GM19438 (cell line): ENCODE results near the gene TBCCD1.
"Not testable (repeated sequence)": the region's sequence is repeated elsewhere in the genome, so short reads cannot be mapped to it uniquely, and the experiment has no call there.

Experiments used
- ATAC-seq: cut with Tn5 transposase; IDR thresholded peaks from one replicate; pipeline ENCODE4 v1.9.1; 2021; ENCODE audit warnings: low read depth; ENCODE audit not compliant: unreplicated experiment

Gene TBCCD1

GRCh38 chr3:186598108-186598784 lies 31.1 kb upstream of the TBCCD1 start:
- ATAC-seq, result no peak

DNA sequence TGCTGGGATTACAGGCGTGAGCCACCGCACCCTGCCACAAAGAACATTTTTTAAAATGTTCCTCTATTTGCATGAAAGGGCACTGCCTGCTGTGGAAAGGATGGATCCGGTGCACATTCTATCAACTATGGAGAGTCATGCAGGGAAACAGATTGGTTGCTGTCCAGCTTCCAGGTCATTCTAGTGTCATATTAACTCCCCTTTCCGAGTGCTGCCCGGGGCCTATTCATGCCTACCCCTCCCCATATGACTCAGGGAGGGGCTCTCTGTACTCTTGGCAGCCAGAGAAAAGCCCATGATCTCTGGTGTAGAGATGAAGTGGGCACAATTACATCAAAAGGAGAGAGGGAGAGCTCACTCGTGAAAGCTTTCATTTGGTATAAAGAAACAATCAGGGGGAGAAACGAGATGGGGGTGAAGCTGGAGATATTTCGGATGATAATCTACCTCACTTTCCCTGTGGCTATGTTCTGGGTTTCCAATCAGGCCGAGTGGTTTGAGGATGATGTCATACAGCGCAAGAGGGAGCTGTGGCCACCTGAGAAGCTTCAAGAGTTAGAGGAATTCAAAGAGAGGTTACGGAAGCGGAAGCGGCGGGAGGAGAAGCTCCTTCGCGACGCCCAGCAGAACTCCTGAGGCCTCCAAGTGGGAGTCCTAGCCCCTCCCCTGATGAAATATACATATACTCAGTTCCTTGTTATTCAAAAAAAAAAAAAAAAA lies 29.6 kb upstream of the TBCCD1 start:
- no peak for ATAC-seq

- no peak for ATAC-seq
These were observed 27.5 kb upstream of the TBCCD1 start for GRCh38 chr3:186594591-186595113.

DNA sequence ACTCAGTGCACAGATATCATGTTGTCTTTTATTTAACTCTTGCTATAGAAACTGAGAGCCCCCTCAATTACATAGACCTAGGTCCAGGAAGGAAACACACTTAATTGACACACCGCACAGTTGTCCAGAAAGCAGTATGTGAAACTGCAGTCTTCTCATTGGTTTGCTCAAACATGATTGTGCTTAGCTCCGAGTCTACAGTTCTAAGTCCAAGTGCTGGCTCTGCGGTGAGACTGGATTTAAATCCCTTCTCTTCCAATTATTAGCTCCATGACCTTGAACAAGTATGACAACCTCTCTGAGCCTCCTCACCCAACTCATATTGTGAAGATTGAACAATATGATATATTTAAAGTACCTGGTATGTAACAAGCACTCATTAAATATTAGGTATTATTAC lies 26.7 kb upstream of the TBCCD1 start:
- no peak for ATAC-seq

DNA sequence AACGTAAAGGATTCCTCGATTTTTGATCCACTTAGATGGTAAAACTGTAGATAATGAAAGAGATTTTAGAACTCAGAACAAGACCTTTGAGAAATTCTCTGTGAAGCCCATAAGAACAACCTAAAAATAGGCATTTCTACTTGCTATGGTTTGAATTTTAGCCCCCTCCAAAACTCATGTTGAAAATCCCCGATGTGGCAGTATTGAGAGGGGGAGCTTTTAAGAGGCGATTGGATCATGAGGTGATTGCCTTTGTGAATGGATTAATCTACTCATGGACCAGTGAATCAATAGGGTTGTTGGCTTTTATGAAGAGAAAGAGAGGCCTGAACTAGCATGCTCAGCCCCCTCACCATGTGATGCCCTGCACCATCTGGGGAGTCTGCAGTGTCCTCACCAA lies 25.5 kb upstream of the TBCCD1 start:
- ATAC-seq, result no peak

DNA sequence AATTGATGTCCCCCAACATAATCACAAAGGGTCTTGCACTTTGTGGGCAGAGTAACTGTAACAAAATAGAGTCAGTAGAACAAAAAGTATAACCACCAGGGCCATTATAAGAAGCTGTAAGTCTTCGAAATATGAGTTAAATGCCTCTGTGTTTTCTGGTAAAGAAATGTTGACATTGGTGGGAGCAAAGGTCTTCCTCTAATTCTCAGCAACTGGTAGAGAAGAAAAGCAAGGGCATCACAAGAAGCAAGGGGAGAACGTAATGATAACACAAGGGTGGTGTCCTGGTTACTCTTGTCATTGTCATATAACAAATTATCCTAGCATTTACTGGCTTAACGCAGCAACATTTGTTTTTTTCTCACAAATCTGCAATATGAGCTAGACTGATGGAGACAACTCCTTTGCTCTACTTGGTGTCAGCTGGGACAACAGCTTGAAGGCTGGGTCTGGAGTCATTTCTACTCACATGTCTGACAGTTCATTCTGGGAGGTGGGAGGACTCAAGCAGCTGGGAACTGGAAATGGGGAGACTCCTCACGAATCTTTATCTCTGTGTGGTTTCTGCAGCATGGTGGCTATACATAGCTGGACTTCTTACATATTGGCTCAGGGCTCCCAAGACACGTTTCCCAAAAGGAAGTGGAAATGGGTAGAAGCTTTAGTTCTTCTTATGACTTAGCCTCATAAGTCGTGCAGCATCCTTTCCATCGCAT lies 23.6 kb upstream of the TBCCD1 start:
- no peak for ATAC-seq

GRCh38 chr3:186589856-186590579 lies 22.9 kb upstream of the TBCCD1 start:
- ATAC-seq, result no peak

DNA sequence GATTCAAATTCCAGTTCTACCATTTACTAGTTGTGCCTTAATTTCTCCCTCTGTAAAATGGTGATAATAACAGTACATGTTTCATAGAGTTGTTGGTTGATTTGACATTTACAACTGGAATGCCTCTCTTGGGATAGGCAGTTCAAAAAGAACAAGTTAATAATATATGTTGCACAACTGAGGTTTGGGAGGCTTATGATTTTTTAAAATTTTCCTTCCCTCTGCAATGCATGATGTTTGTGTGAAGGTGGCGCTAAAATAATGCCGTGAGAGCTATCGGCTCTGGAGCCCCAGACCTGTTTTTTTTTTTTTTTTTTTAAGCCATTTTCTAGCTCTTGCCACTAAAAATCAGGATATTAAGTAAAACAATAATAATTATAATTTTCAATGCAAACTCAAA lies 22.0 kb upstream of the TBCCD1 start:
- ATAC-seq, result no peak

DNA sequence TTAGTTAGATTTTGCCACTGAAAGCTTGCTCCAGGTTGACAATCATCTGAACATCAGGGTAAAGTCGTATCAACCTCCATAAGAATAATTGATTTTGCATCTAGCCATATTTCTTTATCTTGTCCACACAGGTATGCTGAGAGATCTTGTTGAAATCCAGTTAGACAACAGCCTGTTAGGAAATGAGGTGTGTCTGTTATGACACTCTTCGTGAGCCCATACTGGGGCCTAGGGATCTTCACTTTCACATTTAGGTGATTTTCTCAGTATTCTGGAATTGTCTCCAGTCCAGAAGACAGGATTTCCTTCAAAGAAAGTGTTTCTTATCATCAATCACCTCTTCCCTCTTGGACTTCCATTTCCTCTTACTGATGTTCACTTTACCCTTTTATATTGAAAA lies 21.5 kb upstream of the TBCCD1 start:
- no peak for ATAC-seq

DNA sequence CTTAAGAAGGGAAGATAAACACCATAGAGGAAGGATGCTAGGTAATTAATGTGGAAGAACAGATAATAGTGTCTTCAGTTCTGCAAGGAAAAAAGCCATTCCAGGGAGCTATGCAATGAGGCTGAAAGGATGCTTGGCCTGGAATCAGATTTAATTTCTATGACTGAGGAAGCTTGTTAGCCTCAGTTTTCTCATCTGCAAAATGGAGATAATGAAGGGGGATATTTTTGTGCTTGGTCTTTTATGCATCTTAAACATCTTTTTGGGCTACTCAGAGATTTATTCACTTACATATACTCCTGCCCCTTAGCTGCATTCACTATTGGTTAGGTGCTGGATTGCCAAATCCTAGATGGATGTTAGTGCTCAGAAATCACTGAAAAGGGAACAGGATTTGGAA lies 20.0 kb upstream of the TBCCD1 start:
- no peak for ATAC-seq

DNA sequence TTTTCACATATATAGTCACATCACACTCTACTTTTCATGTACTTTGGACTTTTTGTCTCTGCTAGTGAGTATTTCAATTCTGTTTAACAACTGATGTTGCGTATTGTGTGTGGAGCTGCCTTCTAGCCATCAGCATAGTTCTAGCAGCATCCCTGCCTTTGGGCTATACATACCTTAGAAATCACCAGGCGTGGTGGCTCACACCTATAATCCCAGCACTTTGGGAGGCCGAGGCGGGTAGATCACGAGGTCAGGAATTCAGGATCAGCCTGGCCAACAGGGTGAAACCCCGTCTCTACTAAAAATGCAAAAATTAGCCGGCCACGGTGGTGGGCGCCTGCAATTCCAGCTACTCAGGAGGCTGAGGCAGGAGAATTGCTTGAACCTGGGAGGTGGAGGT lies 19.1 kb upstream of the TBCCD1 start:
- not testable (repeated sequence) for ATAC-seq

DNA sequence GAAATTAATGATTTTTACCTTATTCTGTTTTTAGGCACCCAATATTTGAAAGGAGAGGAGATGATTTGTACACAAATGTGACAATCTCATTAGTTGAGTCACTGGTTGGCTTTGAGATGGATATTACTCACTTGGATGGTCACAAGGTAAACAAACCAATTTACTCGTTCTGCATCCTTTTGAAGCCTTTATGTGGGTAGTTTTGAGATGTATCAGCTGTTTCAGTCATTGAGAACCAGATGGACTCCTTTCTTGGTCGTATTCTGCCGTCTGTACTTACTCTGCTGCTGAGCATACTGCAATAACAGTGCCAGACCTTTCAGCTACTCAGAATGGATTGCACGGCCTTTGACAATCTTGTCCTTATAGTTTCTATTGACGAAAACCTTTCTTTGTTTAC lies 16.7 kb upstream of the TBCCD1 start:
- ATAC-seq, result no peak

GRCh38 chr3:186582541-186582940 lies 15.4 kb upstream of the TBCCD1 start:
- no peak for ATAC-seq

- no peak for ATAC-seq
These were observed 13.6 kb upstream of the TBCCD1 start for GRCh38 chr3:186580785-186581184.

- no peak for ATAC-seq
These were observed 10.4 kb upstream of the TBCCD1 start for GRCh38 chr3:186577521-186577920.

- no peak for ATAC-seq
These were observed 4.5 kb upstream of the TBCCD1 start for GRCh38 chr3:186571644-186572013.

DNA sequence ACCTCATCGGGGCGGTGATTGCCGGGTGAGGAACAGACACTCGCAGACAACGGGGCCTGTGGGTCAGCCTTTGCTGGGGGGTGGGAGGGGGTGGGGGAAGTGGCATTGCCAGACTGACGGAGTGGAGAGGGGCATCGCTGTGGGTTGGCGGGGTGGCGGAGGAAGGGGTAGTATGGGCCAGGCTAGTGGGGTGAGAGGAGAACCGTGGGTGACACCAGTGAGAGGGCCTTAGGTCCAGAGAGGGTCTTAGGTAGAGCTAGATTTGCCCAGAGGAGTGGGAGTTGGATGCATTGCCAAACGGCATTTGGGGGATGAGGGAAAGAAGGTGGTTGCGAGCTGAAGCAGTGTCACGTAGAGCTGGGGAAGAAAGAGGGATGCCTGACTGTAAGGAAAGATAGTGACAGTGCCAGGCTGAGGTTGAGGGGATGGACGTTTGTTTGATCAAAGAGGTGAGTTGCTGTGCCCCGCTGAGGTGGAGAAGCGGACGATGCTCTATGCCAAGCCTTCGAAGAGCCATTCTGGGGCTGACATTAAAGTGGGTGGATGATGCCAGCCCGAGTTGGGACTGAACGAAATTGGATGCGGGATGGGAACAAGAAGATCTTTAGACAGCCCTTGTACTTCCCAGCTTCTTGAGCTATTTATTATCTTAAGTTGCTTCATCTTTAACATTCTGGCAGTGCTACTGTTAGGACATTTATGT lies 4.0 kb upstream of the TBCCD1 start:
- ATAC-seq, result no peak

- peak; percentile 84 for ATAC-seq
These were observed 3.2 kb upstream of the TBCCD1 start, which contains the start of gene DNAJB11 for GRCh38 chr3:186570096-186570940. Gene DNAJB11, plus strand, starts transcription at chr3:186570720. Its CDS starts 178 bp downstream, at chr3:186570898.

GRCh38 chr3:186569779-186570095 lies 2.6 kb upstream of the TBCCD1 start:
- ATAC-seq, result no peak
